ENCODE results near the gene COLEC12. TPM values are rescaled to one million over a fixed set of nuclear protein-coding genes. Genes with fewer than 3 reads are reported as not detected.
A peak's percentile ranks its signal among the peaks of the same experiment; 100 is the strongest.

The COLEC12 gene
- total RNA-seq, 1 donor: 0.27 TPM

GRCh38 chr18:476251-476664 lies 24.2 kb downstream of the COLEC12 start:
- DNase-seq (ENCODE audit: low read depth in 2 of 3, low spot score in 2 of 3): no peak

DNA sequence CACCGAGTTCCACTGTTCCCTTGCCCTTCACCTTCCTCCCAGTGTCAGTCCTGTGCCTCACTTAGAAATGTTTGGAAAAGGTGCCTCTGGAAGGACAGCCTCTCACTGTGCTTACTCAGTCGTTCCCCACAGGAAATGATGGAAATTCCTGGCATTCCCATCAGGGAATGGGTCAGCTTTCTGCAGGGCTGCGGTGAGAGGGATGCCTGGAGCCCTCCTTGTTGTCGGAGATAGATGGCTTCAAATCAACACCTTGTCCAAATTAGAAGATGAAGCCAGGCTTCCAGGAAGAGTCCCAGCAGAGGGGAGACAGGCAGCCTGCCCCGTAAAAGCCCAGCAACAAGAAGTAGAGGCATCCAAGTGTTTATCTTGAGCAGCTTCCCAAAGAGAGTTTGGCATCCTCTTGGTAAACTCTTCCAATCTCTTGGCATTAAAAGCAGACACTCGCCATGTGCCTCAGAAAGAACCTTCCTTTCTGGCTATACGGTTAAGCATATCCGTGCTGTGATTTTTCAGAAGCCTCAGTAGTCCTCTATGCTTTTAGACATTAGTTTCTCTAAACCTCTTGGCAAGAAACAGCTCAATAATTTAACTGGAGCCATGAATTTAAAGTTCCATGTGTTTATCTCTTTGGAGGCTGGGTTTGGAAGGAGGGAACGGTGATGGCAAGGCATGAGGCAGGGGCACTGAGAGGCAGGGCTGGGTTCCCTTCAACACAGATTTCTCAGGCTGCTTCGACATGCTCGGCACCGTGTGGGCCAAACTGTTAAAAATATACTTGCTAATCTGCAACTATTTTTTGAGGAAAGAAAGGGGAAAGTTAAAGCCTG lies 25.1 kb downstream of the COLEC12 start:
- no peak for DNase-seq (ENCODE audit: low read depth in 2 of 3, low spot score in 2 of 3)

- no peak for DNase-seq (ENCODE audit: low read depth in 2 of 3, low spot score in 2 of 3)
Observed at GRCh38 chr18:474416-474815, 26.1 kb downstream of the COLEC12 start.

DNA sequence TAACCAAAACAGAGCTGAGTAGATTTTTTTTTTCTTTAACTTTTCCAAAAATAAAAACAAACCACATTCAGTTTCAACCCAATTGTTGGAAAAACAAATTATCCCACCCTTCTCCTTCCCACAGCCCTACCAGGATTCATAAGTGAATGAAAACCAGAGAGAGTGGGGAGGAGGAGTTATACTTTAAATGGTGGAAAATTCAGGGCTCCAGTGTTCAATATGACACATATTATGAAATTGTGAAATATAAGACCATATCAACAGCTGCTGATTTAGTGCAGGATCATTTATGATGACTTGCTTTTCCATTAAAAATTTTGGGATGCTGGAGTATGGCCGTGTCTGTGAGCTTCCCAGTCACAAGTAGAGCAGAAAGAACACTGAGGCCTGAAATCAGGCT lies 26.7 kb downstream of the COLEC12 start:
- DNase-seq (ENCODE audit: low read depth in 2 of 3, low spot score in 2 of 3): no peak

DNA sequence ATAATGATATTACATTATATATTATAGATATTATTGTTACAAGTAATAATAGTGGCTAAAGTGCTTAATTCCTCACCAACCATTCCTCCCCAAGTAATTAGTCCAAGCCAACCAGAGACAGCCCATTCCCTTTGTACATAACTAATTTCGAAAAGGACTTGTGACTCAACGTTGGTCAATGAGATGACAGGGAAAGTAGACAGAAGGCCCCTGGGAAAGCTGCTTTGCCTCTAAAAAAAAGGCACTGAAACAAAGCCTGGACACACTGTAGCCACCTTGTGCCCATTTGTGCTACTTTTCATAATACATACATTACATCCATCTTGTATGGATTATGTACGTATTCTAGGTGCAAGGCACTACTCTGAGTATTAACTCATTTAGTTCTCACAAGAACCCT lies 28.8 kb downstream of the COLEC12 start:
- no peak for DNase-seq (ENCODE audit: low read depth in 2 of 3, low spot score in 2 of 3)

- peak in 2 of 3 donors; percentile 19 to 57 for DNase-seq (ENCODE audit: low read depth in 2 of 3, low spot score in 2 of 3)
Observed at GRCh38 chr18:470661-471501, 29.6 kb downstream of the COLEC12 start.

- peak in 2 of 3 donors; percentile 26 to 48 for DNase-seq (ENCODE audit: low read depth in 2 of 3, low spot score in 2 of 3)
Observed at GRCh38 chr18:468955-469790, 31.3 kb downstream of the COLEC12 start.

- peak in 2 of 3 donors; percentile 47 to 64 for DNase-seq (ENCODE audit: low read depth in 2 of 3, low spot score in 2 of 3)
Observed at GRCh38 chr18:463827-464541, 36.5 kb downstream of the COLEC12 start.

DNA sequence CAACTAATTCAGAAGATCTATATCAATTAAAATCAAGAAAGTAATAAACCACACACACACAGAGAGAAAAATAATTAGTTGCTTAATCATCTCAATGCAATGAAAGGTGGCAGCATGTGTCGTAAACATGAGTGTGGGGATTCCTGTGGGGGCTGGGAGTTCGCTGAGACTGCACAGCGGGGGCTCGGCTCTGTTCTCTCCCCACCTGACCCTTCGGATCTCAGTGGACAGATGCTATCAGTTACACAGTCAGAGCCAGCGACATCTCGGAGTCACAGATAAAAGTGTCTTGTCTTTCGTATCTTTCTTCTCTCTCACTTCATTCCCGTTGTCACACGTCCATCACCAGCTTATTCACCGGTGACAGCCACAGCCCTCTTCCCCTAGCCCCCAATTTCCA lies 37.1 kb downstream of the COLEC12 start:
- DNase-seq (ENCODE audit: low read depth in 2 of 3, low spot score in 2 of 3): no peak

DNA sequence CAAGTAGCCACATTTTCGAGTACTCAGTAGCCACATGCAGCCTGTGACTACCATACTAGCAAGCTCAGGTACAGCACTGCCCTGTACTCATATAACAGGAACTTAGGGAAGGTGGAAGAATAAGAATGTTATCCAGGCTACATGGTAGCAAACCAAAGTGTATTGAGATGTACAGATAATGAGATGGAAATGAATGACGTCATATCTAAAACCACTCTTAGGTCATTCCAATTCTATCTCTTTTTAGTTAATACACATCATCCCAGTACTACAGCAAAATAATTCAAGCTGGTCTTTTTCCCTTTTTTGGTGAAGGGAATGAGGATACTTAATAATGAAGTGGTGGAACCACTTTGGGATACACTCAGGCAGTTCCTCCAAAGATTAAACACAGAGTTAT lies 38.7 kb downstream of the COLEC12 start:
- no peak for DNase-seq (ENCODE audit: low read depth in 2 of 3, low spot score in 2 of 3)

DNA sequence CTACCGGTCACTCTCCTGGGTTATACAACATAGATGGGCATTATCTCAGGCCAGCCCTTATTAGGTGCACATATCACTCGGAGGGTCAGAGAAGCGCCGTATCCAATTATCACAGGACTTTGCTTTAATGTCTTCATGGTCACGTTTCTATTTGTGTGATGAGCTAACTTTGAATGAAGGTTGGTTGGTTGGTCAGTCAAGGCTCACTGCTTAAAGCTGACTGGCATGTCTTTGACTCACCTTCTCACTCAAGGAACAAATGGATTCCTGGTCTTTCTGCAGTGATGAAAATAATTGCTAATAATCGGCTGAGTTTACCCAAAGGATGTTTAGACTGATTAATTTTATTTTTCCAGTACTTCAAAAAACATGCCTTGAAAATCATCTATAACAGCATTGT lies 39.7 kb downstream of the COLEC12 start:
- DNase-seq (ENCODE audit: low read depth in 2 of 3, low spot score in 2 of 3): no peak

- no peak for DNase-seq (ENCODE audit: low read depth in 2 of 3, low spot score in 2 of 3)
Observed at GRCh38 chr18:459814-460593, 40.5 kb downstream of the COLEC12 start.

DNA sequence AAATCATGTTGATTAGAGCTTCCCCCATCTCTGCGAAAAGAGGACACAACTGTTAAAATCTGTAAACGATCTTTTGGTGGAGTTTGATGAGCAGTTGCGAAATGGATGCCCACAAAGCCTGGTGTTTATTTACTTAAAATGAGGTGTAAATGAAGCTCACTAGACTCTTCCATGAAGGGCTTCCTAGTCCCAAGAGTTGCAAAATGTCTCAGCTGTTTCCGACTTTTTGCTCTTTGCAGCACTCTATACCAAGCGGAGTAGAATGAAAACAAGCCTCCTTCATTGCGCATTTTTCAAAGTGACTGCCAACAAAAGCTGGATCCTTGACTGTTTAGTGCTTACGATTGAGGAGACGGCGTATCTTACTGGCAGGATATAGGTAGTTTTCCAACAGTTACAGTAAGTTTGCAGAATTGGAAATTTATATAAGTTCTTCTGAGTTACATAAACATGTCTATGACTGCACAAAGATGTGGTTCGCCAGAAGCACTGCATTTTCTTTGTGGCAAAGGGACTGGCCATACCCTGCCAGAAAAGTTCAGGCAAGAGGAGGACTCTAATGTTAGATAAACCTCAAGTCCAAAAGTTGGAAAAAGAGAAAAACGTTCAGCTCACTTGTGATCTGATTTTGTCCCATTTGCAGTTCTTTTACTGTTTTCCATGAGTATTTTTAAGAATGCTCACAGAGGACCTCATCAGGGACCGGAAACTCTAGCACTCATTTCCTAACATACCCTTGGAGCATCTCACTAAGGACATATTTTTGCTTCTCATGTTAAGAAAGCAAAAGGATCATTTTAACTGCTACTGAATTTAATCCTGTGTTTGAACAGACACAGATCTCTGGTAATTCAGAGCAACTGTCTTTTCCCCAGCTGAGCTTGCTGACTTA lies 42.7 kb downstream of the COLEC12 start:
- DNase-seq (ENCODE audit: low read depth in 2 of 3, low spot score in 2 of 3): no peak

- peak in 1 of 3 donors; percentile 22 for DNase-seq (ENCODE audit: low read depth in 2 of 3, low spot score in 2 of 3)
Observed at GRCh38 chr18:457140-457519, 43.4 kb downstream of the COLEC12 start.

- DNase-seq (ENCODE audit: low read depth in 2 of 3, low spot score in 2 of 3): no peak
Observed at GRCh38 chr18:456361-457139, 44.0 kb downstream of the COLEC12 start.

DNA sequence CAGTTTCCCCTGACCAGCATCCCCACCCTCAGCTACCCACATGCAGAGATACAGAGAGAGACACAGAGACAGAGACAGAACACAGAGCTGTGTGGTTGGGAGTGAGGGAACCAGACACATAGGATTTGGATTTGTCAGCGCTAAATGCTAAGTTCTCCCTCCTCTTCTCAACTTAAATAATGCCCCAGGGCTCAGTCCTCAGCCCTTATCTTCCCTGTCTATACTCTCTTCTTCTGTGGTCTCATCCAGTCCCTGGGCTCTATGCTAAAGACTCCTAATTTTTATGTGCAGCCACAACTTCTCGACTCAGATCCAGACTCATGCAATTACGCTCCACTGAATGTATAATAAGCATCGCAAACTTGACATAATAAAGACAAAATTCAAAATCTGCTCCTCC lies 47.1 kb downstream of the COLEC12 start:
- DNase-seq (ENCODE audit: low read depth in 2 of 3, low spot score in 2 of 3): no peak

DNA sequence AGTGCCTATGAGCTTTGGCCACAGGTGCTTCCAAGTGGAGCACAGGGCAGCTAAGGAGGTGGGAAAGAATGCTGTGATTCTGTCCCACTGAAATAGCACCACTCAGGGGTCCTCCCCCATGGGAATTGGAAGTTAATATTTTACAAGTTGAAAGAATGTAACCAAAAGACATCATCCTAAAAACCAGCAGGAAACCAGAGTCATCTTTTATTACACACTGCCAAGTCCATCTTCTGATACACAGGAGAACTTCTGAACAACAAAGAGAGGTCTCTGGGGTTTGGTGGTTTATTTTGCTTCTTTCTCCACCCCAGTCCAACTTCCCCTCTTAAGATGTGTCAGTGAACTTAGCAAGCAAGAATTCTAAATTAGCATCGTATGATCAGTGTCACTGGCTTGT lies 47.7 kb downstream of the COLEC12 start:
- peak in 1 of 3 donors; percentile 31 for DNase-seq (ENCODE audit: low read depth in 2 of 3, low spot score in 2 of 3)

- no peak for DNase-seq (ENCODE audit: low read depth in 2 of 3, low spot score in 2 of 3)
Observed at GRCh38 chr18:449374-449773, 51.1 kb downstream of the COLEC12 start.
